Measurements from ENCODE around the gene EDN2. TPM values are rescaled to one million over a fixed set of nuclear protein-coding genes. Genes with fewer than 3 reads are reported as not detected.

The EDN2 gene
- total RNA-seq, 4 donors from 2014 or later = not detected

- Histone ChIP-seq H3K9me3 (no peaks in the 10 kb centered on the region), H3K4me1 (peaks cover 41 to 45% of the 10 kb centered on the region in 2 donors), H3K27ac (peak overlapping the region in 1 of 4 donors; percentile 20), H3K36me3 (no peaks in the 10 kb centered on the region), H3K4me3 (no peak overlapping the region), H3K27me3 (no peaks in the 10 kb centered on the region)
- DNase-seq (no peak), ATAC-seq (no peak)
- in situ Hi-C loops (cut with MboI; ENCODE audit: low sequenced_read_pairs in 4 of 4) = no loop called here
- no peak for TF ChIP-seq POLR2A (IDR thresholded peaks at IDR 0.05)
- TF ChIP-seq, protein P1, sequence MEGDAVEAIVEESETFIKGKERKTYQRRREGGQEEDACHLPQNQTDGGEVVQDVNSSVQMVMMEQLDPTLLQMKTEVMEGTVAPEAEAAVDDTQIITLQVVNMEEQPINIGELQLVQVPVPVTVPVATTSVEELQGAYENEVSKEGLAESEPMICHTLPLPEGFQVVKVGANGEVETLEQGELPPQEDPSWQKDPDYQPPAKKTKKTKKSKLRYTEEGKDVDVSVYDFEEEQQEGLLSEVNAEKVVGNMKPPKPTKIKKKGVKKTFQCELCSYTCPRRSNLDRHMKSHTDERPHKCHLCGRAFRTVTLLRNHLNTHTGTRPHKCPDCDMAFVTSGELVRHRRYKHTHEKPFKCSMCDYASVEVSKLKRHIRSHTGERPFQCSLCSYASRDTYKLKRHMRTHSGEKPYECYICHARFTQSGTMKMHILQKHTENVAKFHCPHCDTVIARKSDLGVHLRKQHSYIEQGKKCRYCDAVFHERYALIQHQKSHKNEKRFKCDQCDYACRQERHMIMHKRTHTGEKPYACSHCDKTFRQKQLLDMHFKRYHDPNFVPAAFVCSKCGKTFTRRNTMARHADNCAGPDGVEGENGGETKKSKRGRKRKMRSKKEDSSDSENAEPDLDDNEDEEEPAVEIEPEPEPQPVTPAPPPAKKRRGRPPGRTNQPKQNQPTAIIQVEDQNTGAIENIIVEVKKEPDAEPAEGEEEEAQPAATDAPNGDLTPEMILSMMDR (IDR thresholded peaks at IDR 0.05 in 4 of 5, conservative IDR thresholded peaks at IDR 0.05 in 1 of 5) = no peak
- intact Hi-C loops (cut with DNase I; ENCODE audit: low total_unique reads) = no loop called here
These were observed 5.3 kb downstream of the EDN2 start for GRCh38 chr1:41479000-41479807.

DNA sequence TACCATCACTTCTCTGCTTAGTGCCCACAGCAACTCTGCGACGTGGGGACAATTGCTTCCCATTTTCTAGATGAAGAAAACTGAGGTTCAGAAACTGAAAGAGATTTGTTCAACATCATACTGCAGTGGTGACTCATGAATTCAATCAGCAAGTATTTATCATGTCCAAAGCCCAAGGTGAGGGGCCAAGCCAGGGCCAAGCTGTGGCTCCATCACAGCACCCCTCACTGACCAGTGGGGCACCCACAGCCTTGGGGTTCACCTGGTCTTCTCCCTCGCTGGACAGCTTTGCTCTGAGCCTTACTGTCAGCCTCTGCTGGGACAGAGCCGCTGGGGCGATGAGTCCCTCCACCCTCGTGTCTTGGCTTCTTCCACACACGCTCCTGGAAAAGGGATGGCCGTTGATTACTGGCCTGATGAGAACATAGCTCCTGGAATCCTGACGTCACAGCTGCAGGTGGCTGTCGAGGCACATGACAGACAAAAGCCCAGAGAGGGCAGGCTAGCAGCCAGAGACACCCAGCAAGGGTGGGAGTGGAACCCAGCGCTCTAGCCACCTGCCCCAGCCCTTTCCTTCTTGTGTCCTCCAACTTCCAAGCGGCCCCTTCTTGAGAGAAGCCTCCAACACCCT lies 6.2 kb downstream of the EDN2 start:
- no peak for ATAC-seq
- H3K27ac ChIP-seq = no peak overlapping the region
- no peaks in the 10 kb centered on the region for H3K36me3 ChIP-seq
- intact Hi-C loops (cut with DNase I; ENCODE audit: low total_unique reads) (no loop called here), in situ Hi-C loops (cut with MboI; ENCODE audit: low sequenced_read_pairs in 4 of 4) (no loop called here)
- H3K27me3 ChIP-seq = no peaks in the 10 kb centered on the region
- H3K4me3 ChIP-seq = no peak overlapping the region
- TF ChIP-seq, protein P1 (IDR thresholded peaks at IDR 0.05 in 4 of 5, conservative IDR thresholded peaks at IDR 0.05 in 1 of 5) = no peak
- no peak for TF ChIP-seq POLR2A (IDR thresholded peaks at IDR 0.05)
- H3K4me1 ChIP-seq = peaks cover 31 to 38% of the 10 kb centered on the region in 2 donors
- DNase-seq = no peak
- no peaks in the 10 kb centered on the region for H3K9me3 ChIP-seq

- peak in 1 of 2 donors; percentile 46 for DNase-seq
- Histone ChIP-seq H3K27ac (no peak overlapping the region), H3K36me3 (no peaks in the 10 kb centered on the region), H3K9me3 (no peaks in the 10 kb centered on the region), H3K4me1 (peaks cover 24 to 29% of the 10 kb centered on the region in 2 donors), H3K4me3 (no peak overlapping the region), H3K27me3 (no peaks in the 10 kb centered on the region)
- peak in 1 of 2 donors; percentile 28 for ATAC-seq
- no peak for TF ChIP-seq POLR2A (IDR thresholded peaks at IDR 0.05)
- TF ChIP-seq, protein P1 (IDR thresholded peaks at IDR 0.05 in 4 of 5, conservative IDR thresholded peaks at IDR 0.05 in 1 of 5) = no peak
- in situ Hi-C loops (cut with MboI; ENCODE audit: low sequenced_read_pairs in 4 of 4) (no loop called here), intact Hi-C loops (cut with DNase I; ENCODE audit: low total_unique reads) (no loop called here)
These were observed 7.6 kb downstream of the EDN2 start for GRCh38 chr1:41476807-41477361.

DNA sequence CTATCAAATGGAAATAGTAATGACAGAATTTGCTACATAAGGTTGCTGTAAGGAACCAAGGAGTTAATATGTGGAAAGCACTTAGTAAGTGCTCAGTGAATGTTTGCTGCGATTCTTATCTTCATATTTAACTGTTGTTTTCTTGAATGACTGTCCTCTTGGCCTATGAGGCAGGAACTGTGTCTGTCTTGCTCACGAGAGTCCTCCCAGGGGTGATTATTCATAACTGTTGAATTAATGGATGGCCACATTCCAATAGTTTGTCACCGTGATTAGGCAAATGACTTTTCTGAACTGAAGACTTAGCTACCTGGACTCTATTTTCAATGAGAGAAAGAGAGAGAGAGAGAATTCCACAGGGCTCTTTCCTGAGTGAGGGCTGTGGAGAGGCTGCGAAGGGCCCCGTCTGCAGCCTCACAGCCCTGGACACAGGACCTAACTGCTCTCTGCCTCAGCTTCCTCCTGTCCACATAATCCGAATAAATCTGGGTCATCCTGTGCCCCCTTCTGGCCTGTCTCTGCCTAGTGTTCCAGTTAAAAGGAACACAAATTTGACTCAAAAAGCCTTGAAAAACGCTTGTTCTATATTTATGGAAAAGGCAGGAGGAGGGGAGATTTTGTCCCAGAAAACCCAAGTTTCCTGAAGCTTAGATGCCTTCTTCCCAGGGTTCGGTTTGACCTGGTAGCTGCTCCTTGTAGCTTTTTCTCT lies 8.5 kb downstream of the EDN2 start:
- H3K4me3 ChIP-seq = no peak overlapping the region
- H3K27me3 ChIP-seq = no peaks in the 10 kb centered on the region
- intact Hi-C loops (cut with DNase I; ENCODE audit: low total_unique reads) (no loop called here), in situ Hi-C loops (cut with MboI; ENCODE audit: low sequenced_read_pairs in 4 of 4) (no loop called here)
- DNase-seq = no peak
- H3K4me1 ChIP-seq = peaks cover 24 to 29% of the 10 kb centered on the region in 2 donors
- no peak for ATAC-seq
- H3K9me3 ChIP-seq = no peaks in the 10 kb centered on the region
- H3K27ac ChIP-seq = no peak overlapping the region
- no peaks in the 10 kb centered on the region for H3K36me3 ChIP-seq
- TF ChIP-seq, protein P1 (IDR thresholded peaks at IDR 0.05 in 4 of 5, conservative IDR thresholded peaks at IDR 0.05 in 1 of 5) = no peak
- TF ChIP-seq POLR2A (IDR thresholded peaks at IDR 0.05) = no peak
